ENCODE results near the gene MX1.
"Not testable (repeated sequence)": the region's sequence is repeated elsewhere in the genome, so short reads cannot be mapped to it uniquely, and the experiment has no call there.

MX1 gene

DNA sequence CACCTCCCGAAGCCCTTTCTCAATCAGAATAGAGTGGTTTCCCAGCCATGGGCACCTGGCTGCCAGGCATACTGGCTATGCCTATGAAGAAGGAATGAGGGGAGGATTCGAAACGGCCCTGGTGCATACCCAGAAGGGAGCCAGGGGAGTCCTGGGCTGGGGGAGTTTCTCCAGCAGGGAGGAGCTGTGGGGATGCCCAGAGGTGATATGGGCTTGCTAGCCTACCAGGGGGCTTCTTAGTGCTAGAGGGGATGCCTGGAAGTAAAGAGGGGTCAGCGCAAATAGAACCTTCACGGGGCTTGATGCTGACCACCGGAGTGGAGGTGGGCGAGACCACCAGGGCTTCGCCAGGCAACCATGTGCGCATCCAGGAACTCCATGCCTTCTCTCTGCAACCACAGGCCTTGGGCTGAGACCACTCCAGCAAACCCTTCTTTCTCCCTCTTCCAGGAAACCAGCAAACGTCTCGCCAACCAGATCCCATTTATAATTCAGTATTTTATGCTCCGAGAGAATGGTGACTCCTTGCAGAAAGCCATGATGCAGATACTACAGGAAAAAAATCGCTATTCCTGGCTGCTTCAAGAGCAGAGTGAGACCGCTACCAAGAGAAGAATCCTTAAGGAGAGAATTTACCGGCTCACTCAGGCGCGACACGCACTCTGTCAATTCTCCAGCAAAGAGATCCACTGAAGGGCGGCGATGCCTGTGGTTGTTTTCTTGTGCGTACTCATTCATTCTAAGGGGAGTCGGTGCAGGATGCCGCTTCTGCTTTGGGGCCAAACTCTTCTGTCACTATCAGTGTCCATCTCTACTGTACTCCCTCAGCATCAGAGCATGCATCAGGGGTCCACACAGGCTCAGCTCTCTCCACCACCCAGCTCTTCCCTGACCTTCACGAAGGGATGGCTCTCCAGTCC lies 18.2 kb upstream of the MX1 start:
- no peak for DNase-seq (ENCODE audit: low read depth in 2 of 2)

DNA sequence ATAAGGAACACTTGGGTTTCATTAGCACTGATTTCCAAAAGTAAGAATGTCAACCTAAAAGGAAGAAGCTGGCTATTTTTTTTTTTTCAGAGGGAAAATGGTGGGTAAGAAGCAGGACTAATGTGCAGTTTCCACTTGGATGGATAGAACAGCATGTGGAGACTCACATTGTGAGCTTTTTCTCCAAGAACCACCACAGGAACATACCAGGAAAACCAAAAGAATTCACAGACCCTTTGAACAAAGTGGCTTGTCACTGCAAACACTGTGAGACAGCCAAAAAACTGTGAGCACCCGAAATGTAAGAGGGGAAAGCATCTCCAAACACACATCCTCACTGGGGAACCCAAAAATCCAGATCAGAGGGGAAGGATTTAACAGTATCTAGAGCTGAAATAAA lies 15.7 kb upstream of the MX1 start:
- no peak for DNase-seq (ENCODE audit: low read depth in 2 of 2)

DNA sequence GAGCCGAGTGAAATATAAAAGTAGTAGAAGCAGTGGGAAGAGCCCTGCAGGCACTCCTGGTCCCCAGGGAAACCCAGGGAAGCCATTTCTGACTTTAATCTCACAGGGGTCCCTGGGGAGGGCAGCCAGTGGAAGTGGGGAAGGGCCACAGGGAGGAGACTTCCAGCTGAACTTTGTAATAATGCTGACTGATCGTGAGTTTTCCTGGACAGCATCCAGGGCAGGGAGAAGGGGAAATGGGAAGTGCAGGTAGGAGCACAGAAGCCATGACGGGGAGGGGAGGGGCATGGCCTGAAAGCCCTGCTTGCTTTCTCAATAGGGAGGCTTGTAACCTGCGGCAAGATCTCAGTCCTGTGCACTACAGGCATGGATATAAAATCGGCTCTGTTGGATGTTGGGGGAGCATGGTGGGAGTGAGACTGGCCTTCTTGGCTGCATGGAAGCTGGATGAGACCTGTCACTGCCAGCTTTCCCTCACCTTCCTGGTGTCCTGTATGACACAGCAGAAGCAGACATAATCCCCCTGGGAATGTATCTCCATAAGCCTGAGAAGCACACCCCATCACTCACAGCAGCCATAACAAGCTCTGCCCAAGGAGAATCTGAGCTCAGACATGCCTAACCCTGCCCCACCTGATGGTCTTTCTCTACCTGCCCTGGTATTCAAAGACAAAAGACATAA lies 15.1 kb upstream of the MX1 start:
- no peak for DNase-seq (ENCODE audit: low read depth in 2 of 2)

DNA sequence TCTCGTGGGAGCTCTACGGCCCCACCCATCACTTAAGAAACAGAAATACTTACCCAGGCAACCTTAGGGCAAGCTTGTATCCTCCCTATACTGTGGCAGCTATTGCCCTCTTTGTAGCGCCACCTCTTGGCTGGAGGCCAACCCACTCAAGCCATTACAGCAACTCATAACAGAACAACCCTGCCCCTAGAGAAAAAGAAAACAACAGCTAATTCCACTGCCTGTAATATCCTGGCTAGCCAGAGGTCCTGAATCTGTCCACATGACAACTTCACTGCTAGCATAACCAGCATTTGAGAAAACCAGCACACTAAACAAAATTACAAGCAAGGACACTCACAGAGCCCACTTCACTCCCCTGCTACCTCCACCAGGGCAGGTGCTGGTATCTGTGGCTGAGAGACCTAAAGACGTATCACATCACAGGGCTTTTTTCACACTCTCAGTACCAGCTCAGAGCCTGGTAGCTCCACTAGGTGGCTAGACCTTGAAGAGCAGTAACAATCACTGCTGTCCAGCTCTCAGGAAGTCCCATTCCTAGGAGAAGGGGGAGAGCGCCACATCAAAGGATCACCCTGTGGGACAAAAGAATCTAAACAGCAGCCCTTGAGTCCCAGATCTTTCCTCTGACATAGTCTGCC lies 14.5 kb upstream of the MX1 start:
- no peak for DNase-seq (ENCODE audit: low read depth in 2 of 2)

DNA sequence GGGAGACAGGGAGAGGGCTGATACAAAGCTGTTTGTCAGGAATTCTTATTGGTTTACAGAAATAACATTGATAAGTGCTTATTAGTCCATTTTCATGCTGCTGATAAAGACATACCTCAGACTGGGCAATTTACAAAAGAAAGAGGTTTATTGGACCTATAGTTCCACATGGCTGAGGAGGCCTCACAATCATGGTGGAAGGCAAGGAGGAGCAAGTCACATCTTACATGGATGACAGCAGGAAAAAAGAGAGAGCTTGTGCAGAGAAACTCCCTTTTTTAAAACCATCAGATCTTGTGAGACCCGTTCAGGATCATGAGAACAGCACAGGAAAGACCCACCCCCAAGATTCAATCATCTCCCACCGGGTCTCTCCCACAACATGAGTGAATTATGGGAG lies 8.5 kb upstream of the MX1 start:
- DNase-seq (ENCODE audit: low read depth in 2 of 2) = not testable (repeated sequence)

DNA sequence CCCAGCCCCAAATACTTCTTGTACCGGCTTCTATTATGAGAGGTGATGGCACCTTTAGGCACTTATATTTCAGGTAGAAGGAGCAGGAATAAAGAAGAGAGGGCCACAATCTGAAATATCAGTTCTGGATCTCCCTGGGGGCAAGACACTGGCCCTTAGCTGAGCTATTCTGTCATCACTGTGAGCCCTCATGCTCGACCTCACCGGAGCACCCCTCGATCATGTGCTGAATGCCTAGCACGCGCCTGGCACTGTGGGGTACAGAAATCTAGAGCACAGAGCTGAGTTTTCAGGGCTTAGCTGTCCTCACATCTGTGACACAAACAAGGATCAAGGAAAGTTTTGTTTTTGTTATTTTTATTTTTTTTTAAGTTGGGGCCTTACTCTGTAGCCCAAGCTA lies 7.6 kb upstream of the MX1 start:
- DNase-seq (ENCODE audit: low read depth in 2 of 2) = no peak

DNA sequence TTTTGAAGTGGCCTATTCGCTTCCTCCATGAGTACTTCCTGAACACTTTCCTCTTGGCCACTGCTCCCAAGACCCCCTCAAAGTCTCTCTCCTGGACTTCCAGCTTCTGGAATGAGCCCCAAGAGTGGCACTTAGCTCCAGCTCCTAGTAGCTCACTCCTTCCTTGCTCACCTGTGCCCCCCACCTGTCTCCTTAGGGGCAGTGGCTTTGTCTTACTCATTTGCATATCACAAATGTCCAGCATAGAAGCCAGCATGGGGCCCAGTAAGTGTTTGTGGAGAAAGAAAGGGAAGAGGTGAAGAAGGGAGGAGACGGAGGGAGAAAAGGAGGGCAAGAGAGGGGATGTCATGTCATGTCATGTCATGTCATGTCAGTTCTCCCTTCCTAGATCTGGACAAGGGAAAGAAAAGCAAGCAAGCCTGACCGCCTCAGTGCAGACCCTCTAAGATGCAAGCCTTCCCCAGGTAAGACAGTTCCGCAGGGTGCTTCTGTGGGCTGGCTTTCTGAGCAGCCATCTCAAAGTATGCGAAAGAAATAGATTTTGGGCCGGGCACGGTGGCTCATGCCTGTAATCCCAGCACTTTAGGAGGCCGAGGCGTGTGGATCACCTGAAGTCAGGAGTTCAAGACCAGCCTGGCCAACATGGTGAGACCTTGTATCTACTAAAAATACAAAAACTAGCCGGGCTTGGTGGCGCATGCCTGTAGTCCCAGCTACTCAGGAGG lies 6.9 kb upstream of the MX1 start:
- DNase-seq (ENCODE audit: low read depth in 2 of 2) = no peak

DNA sequence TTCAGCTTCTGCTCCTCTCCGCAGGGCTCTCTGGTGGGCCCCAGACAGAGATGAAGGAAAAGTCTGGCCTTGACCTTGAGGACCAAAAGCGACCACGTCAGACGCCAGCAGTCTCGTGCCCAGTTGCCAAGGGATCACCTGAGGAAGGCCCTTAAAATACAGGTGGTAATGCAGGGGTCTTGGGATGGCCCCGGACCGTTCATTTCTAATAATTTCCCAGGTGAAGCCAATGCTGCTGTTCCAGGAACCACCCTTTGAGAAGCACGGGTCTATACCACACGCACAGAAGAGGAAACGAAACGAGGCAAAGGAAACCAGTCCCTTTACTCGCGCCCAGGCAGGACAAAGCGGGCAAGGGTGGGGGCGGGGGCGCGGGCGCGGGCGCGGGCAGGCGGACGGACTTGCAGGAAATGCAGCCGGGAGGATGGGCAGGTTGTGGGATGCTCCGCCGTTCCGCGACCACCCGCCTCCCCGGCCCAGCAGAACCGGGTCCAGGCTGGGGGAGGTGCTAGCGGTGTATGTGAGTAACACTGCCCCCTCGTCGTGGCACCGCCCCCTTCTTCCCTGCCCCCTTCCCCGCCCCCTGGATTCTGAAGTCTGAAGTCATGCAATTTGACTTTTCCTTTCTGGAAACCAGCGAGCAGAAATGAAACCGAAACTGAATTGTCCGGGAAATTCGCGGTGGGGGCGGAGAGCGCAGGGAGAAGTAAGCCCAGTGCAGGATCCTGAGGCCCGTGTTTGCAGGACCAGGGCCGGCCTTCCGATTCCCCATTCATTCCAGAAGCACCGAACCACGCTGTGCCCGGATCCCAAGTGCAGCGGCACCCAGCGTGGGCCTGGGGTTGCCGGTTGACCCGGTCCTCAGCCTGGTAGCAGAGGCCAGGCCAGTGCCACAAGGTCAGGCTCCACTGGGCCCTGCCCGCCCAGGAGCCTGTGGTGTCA lies 5.8 kb upstream of the MX1 start:
- peak; percentile 76 to 77 for DNase-seq (ENCODE audit: low read depth in 2 of 2)

DNA sequence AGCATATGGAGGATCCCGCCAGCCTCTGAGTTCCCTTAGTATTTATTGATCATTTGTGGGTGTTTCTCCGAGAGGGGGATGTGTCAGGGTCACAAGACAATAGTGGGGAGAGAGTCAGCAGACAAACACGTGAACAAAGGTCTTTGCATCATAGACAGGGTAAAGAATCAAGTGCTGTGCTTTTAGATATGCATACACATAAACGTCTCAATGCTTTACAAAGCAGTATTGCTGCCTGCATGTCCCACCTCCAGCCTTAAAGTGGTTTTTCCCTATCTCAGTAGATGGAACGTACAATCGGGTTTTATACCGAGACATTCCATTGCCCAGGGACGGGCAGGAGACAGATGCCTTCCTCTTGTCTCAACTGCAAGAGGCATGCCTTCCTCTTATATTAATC lies 5.0 kb upstream of the MX1 start:
- DNase-seq (ENCODE audit: low read depth in 2 of 2) = not testable (repeated sequence)

DNA sequence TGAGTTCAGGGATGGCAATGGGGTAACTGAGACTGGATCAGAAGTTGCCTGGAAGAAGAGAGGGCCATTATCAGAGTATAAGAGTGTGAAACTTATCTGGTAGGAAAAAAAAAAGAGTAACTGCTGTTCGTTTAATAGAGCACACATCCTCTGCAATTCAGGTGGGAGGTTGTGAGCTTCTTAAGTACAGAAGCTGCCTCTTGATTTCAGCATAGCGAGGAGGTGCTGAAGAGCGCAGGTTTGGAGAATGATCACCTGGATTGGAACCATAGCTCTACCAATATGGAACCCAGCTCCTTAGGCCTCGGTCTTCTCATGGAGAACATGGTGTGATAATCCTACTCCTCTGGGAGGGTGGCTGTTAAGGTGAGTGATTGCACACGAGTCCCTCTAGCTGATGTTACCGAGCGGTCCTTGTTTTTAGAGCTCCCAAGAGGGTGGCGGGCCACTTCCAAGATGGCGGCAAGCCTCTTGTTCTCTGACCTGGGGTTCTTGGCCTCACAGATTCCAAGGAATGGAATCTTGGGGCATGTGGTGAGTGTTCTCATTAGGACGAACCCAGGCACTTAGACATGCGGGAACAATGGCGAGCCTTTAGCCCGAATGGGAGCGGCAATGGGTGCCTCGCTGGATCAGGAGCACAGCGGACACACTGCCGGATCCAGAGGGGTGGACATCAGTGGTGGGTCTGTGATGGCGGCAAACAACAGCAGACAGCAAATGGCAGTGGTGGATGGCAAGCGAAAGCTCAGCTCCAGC lies 3.3 kb upstream of the MX1 start:
- no peak for DNase-seq (ENCODE audit: low read depth in 2 of 2)

DNA sequence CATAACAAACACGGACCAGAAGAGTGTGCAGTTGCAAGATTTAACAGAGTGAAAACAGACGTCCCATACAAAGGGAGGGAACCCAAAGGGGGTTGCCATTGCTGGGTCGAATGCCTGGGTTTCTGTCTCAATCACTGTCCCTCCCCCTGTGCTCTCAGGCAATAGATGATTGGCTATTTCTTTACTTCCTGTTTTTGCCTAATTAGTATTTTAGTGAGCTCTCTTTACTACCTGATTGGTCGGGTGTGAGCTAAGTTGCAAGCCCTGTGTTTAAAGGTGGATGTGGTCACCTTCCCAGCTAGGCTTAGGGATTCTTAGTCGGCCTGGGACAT lies 2.8 kb upstream of the MX1 start:
- DNase-seq (ENCODE audit: low read depth in 2 of 2) = not testable (repeated sequence)

DNA sequence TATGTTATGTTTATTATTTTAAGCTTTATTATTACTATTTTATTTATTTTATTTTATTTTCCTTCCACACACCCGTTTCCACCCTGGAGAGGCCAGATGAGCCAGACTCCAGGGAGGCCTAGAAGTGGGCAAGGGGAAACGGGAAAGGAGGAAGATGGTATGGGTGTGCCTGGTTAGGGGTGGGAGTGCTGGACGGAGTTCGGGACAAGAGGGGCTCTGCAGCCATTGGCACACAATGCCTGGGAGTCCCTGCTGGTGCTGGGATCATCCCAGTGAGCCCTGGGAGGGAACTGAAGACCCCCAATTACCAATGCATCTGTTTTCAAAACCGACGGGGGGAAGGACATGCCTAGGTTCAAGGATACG lies 468 bp upstream of the MX1 start:
- no peak for DNase-seq (ENCODE audit: low read depth in 2 of 2)

DNA sequence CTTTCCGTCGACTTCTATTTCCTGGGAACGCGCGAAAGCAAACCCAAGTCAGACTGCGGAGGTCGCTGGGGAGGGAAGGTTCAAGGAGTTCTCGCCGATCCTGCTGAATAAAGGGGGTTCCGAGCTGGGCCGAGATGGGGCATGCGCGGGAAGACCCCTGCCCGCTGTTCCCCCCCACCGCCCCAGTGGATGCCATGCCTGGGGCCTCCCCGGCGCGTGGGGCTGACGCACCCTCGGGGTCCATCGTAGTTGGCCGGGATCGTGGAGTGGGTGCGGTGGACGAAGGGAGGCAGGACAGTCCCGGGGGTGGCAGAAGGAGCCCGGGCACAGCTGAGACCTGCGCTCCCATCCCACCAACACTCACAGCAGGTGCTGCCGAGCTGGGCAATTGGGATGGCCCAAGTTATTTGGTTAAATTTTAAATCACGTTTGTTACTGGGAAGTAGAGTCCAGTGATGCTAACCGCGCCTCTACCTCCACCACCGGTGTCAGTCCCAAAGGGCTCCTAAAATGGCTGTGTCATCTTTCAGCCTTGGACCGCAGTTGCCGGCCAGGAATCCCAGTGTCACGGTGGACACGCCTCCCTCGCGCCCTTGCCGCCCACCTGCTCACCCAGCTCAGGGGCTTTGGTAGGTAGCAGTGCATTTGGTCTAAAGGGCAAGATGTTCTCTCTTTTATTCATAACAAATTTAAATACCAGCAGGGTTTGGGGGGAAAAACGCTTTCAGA lies 801 bp downstream of the MX1 start:
- DNase-seq (ENCODE audit: low read depth in 2 of 2) = no peak

DNA sequence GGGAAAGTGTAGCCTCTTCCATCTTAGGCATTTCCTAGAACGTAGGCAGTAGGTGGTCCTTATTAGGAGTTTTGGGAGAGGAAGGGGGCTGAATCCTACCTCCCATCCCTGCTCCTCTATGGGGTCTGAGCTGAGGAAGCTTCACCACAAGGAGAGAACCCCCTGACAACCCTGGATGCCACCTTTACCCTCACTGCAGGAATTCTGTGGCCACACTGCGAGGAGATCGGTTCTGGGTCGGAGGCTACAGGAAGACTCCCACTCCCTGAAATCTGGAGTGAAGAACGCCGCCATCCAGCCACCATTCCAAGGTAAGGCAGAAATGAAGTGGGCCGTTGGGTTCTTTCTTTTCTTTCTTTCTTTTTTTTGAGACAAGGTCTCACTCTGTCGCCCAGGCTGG lies 1.5 kb downstream of the MX1 start:
- DNase-seq (ENCODE audit: low read depth in 2 of 2) = no peak

DNA sequence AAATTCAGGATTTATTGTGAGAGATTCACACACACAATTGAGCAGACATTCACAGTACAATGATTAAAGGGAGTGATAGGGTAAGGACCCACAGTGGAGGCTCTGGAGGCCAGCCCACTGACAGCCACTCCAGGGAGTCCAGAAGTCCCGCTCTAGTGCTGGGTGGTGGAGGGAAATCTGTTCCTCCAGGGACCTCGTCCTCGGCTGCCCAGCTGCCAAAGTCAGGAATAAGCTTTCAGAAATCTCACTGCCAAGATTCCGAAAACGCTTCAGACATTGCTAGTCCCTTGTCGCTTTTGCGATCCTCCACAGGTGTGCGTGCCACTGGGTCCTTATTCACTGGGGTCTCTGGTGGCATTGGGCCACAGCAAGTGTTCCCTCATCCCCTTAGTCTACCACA lies 2.3 kb downstream of the MX1 start:
- DNase-seq (ENCODE audit: low read depth in 2 of 2) = no peak

DNA sequence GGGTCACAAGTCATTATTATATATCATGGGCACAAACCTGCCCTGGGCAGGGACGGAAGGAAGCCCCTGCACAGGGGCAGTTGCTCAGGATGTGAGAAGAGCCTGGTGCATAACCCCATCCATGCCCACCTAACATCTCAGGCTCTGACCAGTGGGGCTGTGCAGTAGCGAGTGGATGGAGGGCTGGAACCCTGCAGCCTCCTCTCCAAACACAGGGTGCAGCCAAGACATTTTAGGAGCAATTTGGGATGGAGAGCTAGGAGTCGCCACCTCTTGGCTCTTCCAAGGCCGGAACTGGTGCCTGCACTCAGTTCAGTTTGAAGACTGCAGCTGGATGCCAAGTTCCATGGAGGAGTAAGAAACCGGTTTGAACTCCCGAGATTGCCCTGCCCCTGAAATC lies 2.8 kb downstream of the MX1 start:
- DNase-seq (ENCODE audit: low read depth in 2 of 2) = no peak

DNA sequence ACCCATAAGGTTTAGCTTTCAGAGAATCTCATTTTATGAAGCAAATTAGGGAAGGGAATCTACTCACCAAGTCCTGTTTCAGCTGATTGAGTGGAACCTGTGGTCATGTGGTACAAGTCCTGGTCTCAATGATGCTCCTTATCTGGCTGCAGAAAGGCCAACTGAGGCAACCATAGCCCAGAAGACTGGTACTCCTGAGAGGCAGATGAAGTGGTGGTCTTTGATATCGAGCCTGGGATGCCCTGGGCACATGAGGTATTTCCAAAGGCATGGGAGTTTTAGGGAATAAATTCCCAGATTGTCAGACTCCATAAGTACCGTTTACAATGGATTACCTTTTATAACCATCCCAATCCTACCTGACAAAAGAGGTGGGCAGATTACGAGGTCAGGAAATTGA lies 3.3 kb downstream of the MX1 start:
- DNase-seq (ENCODE audit: low read depth in 2 of 2) = no peak

DNA sequence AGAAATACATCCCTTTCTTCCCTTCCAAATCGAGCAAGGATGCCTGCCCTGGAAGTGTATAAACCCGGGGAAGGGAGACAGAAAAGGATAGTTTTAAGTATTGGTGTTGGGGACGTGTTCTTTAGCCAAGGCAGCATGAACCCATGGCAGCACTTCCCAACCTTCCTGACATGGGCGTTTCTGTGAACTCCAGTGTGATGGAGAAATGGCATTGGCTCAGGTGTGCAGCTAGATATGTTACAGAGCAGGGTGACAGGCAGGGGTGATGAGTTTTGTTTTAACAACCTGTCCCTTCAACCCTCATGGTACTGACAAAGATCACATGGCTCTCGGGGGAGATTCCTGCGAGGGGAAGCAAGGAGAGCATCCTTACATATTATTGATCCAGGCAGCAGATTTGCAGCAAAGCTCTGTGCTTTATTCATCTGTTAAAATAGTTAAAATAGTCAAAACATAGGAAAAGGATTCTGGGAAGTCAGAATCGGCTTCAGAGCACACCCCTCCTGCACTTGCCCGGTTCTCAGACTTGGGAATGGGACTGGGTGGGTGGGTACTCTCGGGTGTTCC lies 4.0 kb downstream of the MX1 start:
- no peak for DNase-seq (ENCODE audit: low read depth in 2 of 2)

DNA sequence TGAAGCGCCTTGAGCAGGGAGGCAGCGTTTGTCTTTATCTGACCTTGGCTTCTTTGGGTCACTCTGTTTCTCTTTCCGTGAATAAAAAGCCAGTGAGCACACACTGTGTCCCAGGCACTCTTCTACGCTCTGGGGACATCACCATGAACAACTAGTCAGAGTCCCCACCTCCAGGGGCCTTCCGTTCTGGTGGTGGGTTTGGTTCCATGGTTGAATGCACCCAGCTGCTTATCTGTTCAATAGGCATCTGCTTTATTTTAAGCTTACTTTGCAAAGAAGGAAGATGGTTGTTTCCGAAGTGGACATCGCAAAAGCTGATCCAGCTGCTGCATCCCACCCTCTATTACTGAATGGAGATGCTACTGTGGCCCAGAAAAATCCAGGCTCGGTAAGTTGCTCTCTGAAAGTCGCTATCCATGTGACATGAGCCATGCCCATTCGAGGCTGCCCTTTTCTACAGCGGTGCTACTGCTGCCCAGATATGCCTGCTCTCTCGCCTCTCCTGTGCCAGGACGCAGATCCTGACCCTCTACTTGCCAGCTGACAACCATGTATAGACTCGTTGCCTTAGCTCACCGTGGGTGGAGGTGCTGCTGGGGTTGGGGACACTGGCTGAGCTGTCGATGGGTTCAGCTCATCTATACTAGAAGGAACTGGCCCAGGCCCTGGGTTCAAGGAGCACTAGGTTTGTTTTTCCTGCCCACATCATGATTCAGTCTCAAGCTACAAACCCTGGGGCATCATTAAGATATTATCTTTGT lies 5.9 kb downstream of the MX1 start:
- DNase-seq (ENCODE audit: low read depth in 2 of 2) = no peak

Data from fibroblast of skin of left biceps (primary cell).